Stimulated activated CD4-positive, alpha-beta T cell treated with anti-CD3 and anti-CD28 coated beads, Interleukin-15, amount 100 ng/mL, for 24 hours (primary cell): Measurements from ENCODE around the gene MACROD2.

Experiments used
- DNase-seq: peaks from one replicate; pipeline ENCODE4 v3.0.0-alpha.2; 2020

The MACROD2 gene

DNA sequence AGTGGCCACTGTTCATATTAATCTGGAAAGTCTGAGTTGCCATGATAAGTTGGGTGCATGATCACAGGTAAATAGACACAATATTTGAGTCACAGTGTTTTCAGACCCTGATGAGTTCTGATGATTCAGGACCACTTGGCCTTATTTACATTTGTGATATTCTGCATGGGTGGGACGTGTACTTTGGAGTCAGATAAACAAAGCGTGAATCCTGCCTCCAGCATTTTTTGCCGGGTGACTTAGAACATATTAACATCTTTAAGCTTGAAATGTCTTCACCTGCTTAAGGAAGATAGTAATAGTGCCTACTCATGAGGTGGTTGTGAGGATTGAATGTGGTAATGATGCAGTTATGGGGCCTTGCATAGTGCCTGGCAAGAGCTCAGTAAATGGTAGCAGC, 1582.8 kb downstream of the MACROD2 start:
- no peak for DNase-seq

DNA sequence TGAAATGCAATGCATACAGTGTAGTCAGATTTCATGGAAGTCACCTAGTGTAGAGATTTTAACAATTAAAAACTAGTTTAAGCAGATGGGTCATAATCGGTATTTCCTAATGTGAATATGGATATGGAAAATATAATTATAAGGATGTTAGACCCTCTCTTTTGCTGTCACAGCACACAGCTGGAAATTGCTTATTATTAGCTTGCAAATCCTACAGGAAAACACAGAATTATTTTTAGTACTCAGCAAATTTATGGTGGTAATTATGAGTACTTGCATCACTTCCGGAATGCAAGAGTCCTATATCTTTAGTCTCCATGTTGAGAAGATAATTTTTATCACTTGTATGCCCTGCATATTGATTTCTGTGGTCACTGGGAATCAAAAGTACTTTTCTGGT, 1584.4 kb downstream of the MACROD2 start:
- no peak for DNase-seq

DNA sequence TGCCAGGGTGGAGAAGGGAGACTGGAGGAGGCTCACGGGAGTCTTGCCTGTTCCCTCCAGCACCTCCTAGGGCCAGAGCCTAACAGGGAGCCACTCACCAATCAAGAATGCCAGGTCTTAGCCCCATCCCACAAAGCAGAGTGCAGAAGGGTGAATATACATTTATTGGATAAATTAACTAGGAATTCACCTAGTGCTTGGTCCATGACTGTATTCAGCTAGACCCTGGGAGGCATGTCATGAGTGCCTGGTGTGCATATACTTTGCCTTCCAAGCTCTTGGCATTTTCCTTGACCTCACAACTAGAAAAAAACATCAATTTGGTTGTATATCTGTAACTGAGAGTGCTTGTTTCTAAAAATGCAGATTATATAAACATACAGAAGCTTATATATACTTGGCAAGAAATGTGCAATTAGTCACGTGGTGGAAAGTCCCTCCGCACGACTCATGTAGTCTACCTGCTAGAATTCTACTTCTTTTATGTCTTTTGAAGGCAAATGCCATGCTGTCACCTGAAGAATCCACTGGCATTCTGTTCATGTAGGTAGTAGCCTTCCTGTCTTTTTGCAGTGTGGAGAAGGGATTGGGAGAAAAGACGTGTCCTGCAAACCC, 1586.9 kb downstream of the MACROD2 start:
- DNase-seq: no peak

DNA sequence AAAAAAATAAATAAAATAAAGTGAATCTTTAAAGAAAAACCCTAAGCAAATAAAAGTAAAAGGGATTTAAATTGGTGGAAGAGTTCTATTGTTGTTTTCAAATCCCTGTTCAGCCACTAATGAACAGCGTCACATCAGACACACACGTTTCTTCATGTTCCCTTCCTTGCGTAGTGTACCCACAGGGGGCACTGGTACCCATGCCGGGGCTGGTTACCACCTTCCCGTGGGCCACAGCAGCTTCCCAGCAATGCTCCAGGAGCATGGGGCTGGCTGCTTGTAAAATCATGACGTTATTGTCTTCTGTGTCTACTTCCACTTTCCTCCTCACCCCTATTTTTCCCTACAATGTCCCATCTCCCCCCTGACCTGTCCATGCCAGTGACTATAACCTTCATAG, 1589.2 kb downstream of the MACROD2 start:
- no peak for DNase-seq

DNA sequence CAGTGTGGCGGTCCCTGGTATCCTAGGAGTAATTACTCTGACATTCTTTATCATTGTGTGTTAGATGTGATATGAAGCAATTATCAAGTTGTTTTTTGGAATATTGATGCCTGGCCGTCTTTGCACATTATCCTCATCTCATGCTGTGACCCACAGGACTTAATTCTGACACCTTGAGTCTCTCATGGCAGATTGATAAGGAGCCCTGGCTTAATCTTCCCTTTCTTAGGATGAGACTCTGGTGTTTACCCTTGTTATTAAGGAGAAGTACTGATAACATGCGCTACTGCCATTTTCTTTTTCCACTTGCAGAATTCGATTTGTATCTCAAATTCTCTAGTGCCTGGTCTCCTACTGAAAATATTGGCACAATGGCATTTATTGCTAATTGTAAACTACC, 1597.8 kb downstream of the MACROD2 start:
- DNase-seq: no peak

DNA sequence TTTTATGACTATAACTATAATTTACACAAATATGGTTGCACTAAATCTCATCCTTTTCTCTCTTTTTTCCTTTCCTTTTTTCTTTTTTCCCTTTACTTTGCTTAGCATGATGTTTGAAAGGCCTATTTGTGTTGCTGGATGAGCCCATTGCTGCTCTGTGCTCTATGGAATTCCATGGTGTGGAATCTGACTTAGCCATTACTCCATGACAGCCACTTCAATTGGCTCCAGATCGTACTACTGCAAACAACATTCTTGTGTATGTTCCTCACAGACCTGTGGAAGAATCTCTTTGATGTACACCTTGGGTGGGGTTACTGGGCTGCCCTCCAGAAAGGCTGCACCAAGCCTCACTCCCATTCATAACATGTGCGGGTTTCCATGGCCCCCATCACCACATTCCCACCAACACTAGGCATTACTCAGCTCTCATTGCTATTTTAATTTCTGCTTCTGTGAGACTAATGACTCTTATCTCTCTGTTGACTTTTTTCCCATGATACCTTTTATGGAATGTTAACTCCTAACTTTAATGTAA, 1598.9 kb downstream of the MACROD2 start:
- no peak for DNase-seq

DNA sequence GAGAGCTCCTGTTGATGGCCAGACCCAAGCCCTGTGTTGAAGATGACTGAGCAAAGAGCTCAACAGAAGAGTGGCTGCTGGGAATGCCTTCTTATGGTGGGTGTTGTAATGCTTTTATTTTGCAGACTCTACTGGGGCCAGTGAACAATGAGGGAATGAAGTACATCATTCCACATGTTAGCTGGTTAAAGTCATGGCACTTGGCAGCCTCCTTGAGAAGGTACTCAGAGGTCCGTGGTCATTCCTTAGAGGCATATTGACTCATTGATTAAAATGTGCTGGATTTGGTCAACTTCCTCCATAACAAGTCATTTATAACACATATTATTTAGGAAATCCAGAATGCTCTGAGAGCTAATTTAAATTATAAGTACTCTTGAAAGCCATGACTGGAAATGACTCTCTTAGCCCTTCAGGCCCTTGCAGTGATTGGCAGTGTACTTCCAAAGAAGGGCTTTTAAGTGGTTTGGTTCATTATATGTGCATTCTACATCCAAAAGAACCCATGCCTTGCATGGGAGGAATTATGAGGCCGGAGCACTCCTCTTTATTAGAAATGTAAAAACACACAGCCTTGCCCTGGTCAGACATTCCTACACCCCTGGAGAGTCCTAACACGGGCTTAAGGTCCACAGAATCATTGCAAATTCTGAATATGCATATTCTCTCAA, 1601.0 kb downstream of the MACROD2 start:
- DNase-seq: no peak

DNA sequence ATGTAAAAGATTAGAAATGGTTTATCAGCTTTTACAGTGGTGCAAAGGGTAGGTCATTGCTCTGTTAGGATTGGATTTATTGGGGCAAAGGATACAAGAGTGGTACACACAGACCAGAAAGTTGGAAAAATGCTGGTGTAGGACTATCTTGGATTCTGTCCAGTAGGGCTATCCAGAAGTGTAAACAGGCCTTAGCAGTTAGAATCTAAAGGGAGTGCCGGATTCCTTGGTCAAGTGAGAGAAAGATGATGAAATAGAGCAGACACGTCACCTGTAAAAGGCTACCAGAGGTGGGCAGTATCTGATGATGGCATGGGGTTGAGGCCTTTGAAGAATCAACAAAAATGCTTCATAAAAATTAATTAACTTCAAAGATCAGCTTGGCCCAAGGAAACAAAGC, 1602.0 kb downstream of the MACROD2 start:
- DNase-seq: no peak

DNA sequence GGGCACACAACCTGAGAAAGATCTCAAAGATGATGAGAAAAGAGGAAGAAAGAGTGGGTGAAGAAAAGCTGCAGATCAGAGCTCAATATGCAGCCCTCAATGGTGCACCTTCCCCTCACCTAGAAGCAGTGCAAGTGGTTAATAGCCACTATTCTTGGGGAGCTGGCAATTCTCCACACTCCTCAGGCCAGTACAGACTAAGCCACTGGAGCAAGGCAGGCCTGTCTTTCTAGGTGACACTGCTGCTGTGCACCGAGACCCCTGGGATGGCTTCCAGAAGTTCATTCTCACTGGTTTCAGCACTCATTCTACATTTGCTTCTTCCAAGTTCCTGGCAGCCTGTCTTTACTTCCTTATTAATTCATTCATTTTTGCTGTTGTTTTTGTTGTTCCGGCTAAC, 1604.6 kb downstream of the MACROD2 start:
- no peak for DNase-seq

DNA sequence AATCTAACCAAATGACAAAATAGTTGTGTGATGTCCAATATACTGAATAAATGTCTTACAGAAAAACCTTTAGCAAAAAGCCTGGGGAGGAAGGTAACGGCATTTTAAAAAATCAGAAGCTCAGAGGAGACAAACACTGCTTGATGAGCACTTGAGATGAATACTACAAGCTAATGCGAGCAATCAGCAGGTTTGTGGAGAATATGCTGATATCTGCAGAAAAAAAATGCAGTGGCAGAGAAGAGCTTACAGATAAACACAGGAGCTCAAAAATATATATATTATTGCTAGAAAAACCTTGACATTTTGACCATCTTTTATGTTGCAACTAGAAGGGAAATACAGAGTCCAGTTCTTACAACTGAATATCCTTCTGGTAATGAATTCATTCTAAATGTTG, 1605.2 kb downstream of the MACROD2 start:
- no peak for DNase-seq

DNA sequence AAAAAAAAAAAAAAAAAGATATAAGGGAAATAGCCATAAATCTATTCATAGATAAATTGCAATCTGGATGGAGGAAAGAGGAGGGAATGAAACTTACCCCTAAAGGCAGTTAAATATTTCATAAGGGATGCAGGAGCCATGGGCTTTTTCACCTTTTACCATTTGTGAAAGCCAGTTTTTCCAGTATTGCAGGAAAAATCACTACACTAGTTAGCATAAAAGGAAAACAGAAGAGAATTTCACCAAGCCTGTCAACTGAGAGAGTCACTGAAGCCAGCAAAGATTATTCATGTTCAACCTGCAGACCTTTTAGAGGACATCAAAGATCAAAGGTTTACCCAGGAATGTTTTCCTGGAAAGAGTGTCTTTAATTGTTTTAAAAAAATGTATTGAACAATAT, 1608.2 kb downstream of the MACROD2 start:
- DNase-seq: no peak

DNA sequence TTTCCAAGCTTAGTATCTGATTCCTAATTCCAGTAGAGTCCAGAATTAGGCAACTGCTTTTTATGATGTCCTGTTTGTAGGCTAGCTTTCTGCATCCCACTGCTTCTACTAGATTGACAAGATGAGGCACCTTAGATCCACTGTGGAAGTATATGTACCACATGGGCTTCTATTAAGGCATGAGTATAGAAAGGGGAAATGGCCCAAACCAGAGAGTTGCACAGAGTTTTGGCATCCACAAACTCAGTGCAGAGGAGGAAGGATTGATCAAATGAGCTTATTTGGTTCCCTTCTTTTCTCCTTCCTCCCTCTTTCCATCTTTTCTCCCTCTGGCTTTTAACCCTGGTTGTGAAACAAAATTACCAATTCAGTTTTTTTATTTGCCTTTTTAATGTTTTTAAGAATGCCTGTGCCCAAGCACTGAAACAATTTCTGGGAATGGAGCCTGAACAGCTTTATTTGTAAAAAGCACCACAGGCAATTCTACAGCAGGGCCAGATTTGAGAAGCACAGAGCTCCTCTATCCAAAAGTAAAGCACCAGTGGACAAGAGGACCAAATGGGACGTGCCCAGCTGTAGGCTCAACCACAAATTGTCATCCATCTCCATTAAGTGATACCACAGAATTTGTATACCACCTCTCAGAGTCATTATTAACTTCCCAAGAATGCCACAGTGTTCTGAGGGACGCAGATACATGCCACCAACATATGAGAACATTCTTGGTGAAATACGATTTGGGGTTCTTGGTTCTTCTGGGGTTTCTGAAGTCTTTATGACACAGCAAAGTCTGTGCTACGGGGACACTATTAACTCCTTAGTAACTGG, 1608.9 kb downstream of the MACROD2 start:
- no peak for DNase-seq

DNA sequence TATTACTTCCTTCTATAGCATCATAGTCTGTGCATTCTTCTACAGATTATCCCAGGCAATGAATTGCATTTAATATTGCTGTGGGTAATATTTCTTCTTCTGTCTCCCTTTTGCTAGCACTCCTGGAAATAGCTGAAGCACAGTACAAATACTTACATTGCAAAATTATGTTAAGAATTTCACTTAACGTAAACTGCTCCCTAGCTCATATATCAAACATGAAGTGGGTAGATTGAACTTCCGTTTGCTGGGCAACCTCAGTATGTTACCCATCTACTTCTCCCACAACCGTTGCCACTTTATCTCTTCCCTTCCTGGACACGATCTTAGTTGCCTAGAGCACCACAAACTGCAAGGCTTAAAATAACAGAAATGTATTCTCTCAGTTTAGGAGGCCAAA, 1614.6 kb downstream of the MACROD2 start:
- no peak for DNase-seq

DNA sequence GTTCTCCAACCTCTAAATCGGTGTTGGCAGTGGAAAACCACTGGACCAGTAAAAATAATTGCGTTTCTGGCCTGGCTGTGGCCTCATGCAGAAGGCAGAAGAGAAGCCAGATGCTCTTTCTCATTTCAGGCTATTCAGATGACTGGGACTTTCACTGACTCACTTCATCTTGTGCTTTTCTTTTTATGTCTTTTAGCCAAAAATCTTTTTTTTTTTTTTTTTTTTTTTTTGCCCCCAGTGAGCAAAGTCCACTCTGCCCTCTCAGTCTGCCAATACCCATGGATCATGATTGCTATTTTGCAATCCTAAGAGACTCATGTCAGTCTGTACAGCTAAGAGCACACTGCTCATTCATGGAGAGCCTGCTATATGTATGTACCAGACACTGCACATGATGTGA, 1615.5 kb downstream of the MACROD2 start:
- DNase-seq: no peak

DNA sequence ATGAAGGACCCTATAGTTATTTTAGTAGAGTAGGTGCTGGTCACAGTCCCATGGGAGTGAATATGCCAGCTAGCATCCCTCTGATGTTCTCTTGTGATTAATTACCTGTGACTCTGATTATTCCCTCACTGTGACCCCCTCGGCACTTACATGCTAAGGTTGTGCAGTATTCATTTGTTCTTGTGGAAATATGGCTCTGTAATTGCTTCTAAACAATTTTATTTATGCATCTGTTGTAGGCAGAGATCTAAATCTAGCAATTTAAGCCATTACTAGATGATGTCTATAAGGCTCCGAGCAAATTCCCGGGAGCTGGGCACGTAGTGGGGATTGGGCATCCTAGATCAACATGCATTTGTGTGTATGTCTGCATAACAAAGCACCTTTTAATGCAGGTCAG, 1616.2 kb downstream of the MACROD2 start:
- no peak for DNase-seq

DNA sequence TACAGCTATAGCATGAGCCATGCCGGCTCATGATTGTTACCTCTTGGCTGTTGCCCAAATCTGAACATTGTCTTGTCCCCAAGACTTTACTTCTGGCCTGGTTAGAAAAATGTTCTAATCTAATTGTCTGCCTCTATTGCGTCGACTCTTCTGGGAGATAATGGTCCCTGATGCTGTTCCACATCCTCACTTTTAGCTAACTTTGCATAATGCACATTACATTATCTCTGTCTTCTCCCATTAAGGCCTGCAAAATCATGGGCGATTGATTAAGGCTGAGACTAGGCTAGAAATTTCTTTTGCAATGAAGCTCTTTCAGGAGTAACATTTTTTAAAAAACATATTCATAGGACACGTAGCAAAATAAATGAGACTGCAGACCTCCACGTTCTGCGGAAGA, 1616.9 kb downstream of the MACROD2 start:
- no peak for DNase-seq

DNA sequence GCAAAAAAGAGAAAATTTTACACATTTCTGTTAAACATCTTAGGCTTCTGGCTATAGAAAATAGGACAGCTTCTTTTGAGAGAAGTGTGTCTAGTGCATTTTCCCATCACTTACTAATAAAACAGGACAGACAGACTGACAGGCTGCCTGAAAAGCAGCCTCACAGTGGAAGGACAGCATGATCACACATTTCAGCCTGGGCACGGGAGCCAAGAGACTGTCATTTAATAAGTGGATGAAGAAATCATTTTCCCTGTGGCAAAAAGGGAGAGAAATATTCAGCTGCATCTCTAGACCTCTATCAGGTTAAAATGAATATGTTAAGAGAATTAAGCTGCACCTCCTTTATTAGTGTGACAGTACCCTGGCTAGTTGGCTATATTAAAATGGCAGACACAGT, 1617.5 kb downstream of the MACROD2 start:
- DNase-seq: no peak

DNA sequence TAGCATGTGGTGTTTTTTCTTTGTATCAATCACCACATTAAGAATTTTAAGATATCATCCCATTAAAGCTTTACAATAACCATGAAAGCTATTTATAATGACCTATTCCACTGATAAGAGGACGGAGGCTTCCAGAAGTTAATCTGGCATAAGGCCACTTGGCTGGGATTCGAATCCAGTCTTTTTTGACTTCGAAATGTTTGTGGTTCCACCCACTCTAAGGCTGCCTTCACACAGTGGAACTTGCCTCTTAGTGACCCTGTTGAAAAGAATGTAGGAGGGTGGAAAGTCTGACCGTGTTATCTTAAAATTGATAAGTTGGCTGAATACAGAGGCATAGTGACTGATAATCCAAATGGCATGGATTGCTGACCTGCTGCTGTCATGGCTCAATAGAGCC, 1618.2 kb downstream of the MACROD2 start:
- DNase-seq: no peak

DNA sequence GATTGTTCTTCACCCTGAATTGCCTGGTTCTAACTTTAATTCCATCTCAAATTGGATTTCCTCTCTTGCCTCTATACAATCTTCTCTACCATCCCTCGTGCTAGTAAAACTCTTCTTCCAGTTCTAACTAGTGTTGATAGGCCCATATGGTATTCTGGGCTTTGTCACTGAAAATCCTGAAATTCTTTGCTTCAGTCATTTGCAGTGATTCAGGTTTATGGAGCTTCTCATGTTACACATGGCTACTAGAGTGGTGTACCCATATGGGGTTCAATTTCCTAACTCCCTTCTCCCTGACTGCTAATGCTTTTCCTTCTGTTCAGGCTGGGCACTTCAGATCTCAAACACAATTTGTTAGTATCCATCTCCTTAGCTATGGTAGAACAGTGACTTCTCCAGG, 1621.3 kb downstream of the MACROD2 start:
- DNase-seq: no peak

DNA sequence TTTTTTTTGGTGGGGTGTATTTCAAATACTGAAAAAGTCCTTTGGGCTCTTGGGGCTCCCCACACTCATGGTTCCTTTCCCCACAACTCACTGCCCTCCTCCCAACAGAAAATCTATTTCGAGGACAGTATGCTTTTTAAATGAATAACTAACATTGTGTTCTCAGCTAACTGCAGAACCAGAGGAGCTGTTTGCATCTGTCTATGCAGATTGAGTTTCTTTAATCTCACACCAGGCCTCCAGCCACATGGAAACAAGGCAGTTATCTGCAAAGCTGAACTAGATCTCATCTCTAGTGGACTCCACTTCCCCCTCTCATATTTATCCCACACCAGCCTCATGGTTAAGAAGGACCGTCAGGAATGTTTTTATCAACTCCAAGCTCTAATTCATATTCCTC, 1622.8 kb downstream of the MACROD2 start:
- DNase-seq: no peak

DNA sequence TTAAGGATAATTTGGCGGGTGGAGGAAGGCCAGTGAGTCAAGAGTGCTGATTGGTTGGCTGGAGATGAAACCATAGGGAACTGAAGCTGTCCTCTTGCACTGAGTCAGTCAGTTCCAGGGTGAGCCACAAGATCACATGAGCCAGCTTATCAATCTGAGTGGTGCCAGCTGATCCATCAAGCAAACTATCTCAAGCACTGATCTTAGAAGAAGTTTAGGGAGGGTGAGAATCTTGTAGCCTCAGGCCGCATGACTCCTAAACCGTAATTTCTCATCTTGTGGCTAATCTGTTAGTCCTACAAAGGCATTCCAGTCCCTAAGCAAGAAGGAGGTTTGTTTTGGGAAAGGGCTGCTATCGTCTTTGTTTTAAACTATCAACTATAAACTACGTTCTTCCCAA, 1623.6 kb downstream of the MACROD2 start:
- DNase-seq: no peak

DNA sequence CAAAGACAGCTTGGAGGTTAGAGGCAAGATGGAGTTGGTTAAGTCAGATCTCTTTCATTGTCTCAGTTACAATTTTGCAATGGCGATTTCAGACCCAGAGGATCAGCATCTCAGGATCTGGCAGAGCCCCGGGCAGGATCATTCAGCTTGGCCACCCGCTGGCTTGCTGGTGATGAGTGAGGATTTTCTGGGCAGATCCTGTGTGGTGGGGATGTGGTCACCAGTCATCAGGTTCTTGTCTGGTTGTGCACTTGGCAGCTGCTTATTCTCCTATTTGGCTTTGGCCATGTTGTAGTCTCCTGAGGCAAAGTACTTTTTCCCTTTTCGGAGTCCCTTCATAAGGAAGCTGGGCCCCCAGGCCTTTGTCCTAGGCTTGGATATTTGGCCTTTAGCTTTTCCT, 1624.0 kb downstream of the MACROD2 start:
- DNase-seq: no peak

DNA sequence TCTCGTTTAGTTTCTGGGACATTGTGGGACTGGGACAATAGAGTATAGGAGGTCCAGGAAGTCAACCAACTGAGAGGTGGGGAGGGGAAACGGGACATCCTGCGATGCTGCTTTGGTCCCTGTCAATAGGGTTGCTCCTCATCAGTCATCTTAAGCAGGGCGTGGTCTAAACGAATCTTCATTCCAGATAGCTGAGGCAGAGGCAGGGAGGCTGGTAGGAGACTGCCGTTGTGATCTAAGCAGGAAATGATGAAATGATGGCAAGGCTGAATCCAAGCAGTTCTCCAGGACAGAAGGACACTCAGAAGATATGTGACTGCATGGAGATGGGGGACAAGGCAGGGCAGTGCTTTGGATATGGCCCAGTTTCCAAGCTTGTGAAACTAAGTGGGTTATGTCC, 1624.5 kb downstream of the MACROD2 start:
- DNase-seq: no peak

DNA sequence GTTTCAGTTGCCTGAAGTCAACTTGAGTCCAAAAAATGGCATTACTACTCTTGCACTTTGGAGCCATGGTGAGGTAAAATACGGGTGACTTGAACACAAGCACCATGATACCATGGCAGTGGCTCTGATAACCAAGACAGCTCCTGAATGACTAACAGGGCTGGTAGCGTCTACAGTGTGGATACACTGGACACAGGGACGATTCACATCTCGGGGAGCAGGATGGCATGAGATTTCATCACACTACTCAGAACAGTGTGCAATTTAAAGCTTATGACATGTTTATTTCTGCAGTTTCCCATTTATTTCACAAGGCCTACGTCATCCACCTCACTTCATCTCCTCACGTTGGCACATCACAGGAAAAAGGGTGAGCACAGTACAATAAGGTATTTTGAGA, 1627.1 kb downstream of the MACROD2 start:
- no peak for DNase-seq
